Activated CD8-positive, alpha-beta memory T cell treated with anti-CD3 and anti-CD28 coated beads, Interleukin-2, amount 10 ng/mL, durations not matched to agents 7 days and 5 days (primary cell): ENCODE measurements around the gene ZIC1. TPM values are rescaled to one million over a fixed set of nuclear protein-coding genes. Genes with fewer than 3 reads are reported as not detected.

ENCODE experiments used
- ATAC-seq: fragments of 150-1000 bp; cut with Tn5 transposase; one replicate; pipeline ENCODE4 v1.10.0; 2021; ENCODE audit warnings: moderate library complexity
- CTCF ChIA-PET: fragments of 350-600 bp; sonication (Branson Sonifier 250); formaldehyde crosslinking; loops from one replicate; lab custom pipeline; 2021; ENCODE audit warnings: antibody characterized with exemption; lab: Charles Lee
- DNase-seq: peaks from one replicate; pipeline ENCODE4 v3.0.0-alpha.2; 2020
- H3K27ac Mint-ChIP-seq: one replicate; pipeline ENCODE4 v1.8.0; 2021; ENCODE audit warnings: mild to moderate bottlenecking, mixed read lengths
- H3K27me3 Mint-ChIP-seq: one replicate; pipeline ENCODE4 v1.8.0; 2021; ENCODE audit warnings: mixed read lengths
- H3K36me3 Mint-ChIP-seq: one replicate; pipeline ENCODE4 v1.8.0; 2021; ENCODE audit warnings: mild to moderate bottlenecking, mixed read lengths
- H3K4me1 Mint-ChIP-seq: one replicate; pipeline ENCODE4 v1.8.0; 2021; ENCODE audit warnings: mixed read lengths
- H3K4me3 Mint-ChIP-seq: one replicate; pipeline ENCODE4 v1.8.0; 2021; ENCODE audit warnings: mild to moderate bottlenecking, moderate library complexity, mixed read lengths
- H3K9me3 Mint-ChIP-seq: one replicate; pipeline ENCODE4 v1.8.0; 2022; ENCODE audit warnings: low read depth, mixed read lengths
- total RNA-seq, 2 experiments: library from RNA; stranded (reverse); gene quantifications; one replicate each; pipeline ENCODE4 v1.2.3, GENCODE V29; 2021

ZIC1 gene
- total RNA-seq, 2 experiments from 2014 or later, result not detected

DNA sequence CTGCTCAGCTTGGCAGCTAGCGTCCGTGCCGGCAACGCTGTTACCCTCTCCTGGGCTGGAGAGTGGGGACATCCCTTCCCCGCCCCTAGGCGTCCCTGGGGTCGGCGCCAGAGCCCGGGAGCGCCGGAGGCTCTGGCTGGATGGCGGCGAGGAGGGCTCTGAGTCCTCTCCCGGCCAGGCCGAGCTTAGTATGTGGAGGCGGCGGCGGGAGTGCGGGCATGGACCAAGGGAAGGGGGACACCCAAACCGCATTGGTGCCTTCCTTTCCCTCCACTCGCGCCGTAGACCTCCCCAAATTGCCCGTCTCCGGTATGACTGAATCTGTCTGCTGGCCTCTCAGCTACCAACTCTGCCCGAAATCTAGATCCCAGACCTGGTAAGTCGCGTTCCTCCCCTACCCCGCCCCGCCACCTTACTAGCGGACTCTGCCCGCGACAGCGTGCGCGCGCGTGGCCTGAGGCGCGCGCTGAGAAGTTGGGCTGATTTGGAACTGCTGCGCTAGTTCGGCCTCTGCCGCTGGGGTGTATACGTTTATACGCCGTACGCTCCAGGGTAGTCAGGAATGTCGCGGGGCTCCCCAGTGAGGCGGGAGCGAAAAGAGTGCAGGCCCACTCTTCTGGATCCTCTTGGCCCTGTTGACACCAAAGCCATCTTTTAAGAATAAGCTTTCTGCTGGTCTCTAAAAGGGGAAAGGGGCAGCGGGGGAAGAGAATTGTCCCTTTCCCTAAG, 12.2 kb downstream of the ZIC1 start:
- DNase-seq (no peak), ATAC-seq (no peak)
- peaks cover 2% of the 10 kb centered on the region for H3K4me1 Mint-ChIP-seq
- peak overlapping the region; percentile 19 for H3K27ac Mint-ChIP-seq
- CTCF ChIA-PET, result interaction anchor here (1.4 kb wide), 1 partner anchor 9 kb away, joined by 3 read pairs; no protein-coding TSS in a partner anchor
- no peaks in the 10 kb centered on the region for H3K9me3 Mint-ChIP-seq
- peaks cover 80% of the 10 kb centered on the region for H3K27me3 Mint-ChIP-seq
- H3K4me3 Mint-ChIP-seq, result no peak overlapping the region
- H3K36me3 Mint-ChIP-seq, result peaks cover 3% of the 10 kb centered on the region

DNA sequence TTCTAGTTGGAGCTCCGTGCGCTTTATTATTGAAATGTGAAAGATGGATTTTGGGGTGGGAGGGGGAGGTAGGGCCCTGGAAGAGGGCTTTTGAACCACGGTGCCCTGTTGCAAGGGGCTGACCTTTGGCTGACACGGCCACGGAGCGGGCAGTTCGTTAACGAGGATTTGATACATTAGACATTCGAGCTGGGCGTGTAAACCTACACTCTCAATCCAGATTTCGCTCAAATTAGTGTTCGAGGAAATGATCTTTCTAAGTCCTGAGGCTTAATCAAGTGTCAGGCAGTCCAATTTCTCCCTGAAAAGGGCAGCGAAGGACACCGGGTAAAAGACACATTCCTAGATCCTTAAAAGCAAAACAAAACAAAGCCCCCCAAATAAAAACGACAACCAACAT, 13.0 kb downstream of the ZIC1 start:
- no peaks in the 10 kb centered on the region for H3K9me3 Mint-ChIP-seq
- no peak overlapping the region for H3K4me3 Mint-ChIP-seq
- peak overlapping the region; percentile 36 for H3K27ac Mint-ChIP-seq
- peaks cover 2% of the 10 kb centered on the region for H3K4me1 Mint-ChIP-seq
- DNase-seq (no peak), ATAC-seq (no peak)
- CTCF ChIA-PET, result interaction anchor here (1.4 kb wide), 1 partner anchor 10 kb away, joined by 3 read pairs; no protein-coding TSS in a partner anchor
- peaks cover 73% of the 10 kb centered on the region for H3K27me3 Mint-ChIP-seq
- peaks cover 3% of the 10 kb centered on the region for H3K36me3 Mint-ChIP-seq

DNA sequence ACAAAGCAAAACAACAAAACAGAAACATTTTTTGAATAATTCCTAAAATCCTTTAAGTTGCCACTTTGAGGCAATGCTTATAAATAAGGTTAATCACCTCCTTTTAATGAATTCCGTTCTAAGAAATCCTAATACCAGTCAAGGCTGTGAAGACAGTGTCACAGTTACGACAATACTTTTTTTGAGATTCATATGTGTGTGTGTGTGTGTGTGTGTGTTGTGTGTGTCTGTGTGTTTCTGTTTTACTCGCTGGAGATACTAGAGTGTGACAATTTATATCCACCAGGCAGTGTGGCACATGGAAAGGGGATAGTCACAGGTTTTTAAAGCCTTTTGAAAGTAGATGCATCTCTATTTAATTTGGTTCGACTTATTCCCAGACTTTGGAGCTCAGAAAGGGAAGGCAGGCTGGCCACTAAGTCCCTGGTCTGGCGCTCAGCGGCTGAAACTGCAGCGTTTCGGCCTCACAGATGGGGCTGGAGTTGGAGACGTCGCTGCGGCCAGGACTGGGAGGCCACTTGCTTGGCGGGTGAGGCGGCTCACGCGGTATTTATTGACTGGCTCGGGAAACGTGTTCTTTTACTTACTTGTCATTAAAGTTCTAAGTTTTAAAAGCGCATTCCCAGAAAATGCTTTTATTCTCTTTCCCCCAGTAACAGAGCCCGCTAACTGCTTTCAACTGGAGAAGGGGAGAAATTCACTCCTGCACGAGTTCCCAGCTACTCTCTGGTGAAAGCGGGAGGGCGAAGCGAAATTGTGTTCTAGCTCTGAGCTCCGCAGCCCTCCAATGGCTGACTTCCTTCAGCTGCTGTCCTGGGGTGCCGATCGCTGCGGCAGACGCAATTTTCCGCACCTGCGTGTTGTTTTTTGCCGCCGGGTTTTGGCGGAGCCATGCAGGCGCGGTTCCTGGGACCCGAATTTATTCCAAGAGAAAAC, 13.7 kb downstream of the ZIC1 start:
- Mint-ChIP-seq H3K9me3 (no peaks in the 10 kb centered on the region), H3K4me1 (peaks cover 2% of the 10 kb centered on the region), H3K4me3 (no peak overlapping the region), H3K27me3 (peaks cover 68% of the 10 kb centered on the region), H3K27ac (peak overlapping the region; percentile 36), H3K36me3 (peaks cover 3% of the 10 kb centered on the region)
- no peak for ATAC-seq
- CTCF ChIA-PET, result interaction anchor here (1.4 kb wide), 1 partner anchor 10 kb away, joined by 3 read pairs; no protein-coding TSS in a partner anchor
- no peak for DNase-seq

DNA sequence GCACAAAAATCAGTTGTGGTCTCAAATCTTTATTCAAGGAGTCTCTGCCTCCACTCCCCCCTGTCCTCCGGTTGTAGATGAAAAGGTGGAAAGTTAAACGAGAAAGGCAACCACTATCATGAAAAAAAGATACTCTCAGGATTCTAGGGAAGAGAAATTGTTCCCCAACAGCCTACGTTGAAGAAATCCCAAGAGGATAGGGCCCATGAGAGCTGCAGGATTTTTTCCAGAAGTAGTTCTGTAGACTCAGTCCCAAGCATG, 14.3 kb downstream of the ZIC1 start:
- DNase-seq (no peak), ATAC-seq (no peak)
- Mint-ChIP-seq H3K36me3 (peaks cover 3% of the 10 kb centered on the region), H3K4me1 (peaks cover 2% of the 10 kb centered on the region), H3K27me3 (peaks cover 62% of the 10 kb centered on the region), H3K27ac (no peak overlapping the region), H3K4me3 (no peak overlapping the region), H3K9me3 (no peaks in the 10 kb centered on the region)
- CTCF ChIA-PET, result no interaction called here

DNA sequence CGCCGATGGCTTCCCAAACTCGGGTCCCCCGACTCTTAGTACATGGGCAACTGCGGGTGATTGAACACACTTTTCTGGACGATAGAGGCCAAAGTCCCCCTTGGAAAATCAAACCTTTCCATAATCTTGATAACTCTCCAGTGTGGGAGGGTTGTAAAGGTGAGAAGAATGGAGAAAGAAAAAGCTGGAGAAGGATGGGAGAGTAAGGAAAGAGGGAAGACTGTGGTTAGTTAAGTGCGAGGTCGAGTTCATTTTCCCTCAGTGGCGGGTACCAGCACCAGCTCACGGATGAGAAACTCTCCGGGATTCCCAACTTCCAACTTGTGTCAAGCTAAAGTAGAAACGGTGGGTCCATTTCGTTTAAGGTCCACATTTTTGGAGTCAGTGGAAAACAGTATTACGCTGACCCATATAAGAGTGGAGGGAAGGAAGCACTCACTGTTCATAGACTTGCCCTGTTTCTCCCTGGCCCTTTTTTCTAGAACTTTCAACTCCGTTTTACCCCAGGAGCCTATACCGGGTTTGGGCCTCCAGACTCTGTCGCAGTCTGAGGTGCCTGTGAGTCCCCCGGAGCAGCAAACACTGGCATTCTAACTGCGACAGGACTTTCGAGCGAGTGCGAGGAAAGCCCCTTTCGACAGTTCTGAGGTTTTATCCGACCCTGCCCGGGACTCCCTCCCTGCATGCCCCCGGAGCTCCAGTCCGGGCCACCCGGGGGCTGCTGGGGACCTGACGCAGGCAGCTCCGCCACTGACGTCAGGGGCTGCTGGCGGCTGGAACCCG, 14.8 kb downstream of the ZIC1 start:
- peaks cover 3% of the 10 kb centered on the region for H3K36me3 Mint-ChIP-seq
- CTCF ChIA-PET, result no interaction called here
- no peak overlapping the region for H3K4me3 Mint-ChIP-seq
- H3K27ac Mint-ChIP-seq, result no peak overlapping the region
- H3K4me1 Mint-ChIP-seq, result no peaks in the 10 kb centered on the region
- H3K27me3 Mint-ChIP-seq, result peaks cover 57% of the 10 kb centered on the region
- H3K9me3 Mint-ChIP-seq, result no peaks in the 10 kb centered on the region
- DNase-seq (no peak), ATAC-seq (no peak)

DNA sequence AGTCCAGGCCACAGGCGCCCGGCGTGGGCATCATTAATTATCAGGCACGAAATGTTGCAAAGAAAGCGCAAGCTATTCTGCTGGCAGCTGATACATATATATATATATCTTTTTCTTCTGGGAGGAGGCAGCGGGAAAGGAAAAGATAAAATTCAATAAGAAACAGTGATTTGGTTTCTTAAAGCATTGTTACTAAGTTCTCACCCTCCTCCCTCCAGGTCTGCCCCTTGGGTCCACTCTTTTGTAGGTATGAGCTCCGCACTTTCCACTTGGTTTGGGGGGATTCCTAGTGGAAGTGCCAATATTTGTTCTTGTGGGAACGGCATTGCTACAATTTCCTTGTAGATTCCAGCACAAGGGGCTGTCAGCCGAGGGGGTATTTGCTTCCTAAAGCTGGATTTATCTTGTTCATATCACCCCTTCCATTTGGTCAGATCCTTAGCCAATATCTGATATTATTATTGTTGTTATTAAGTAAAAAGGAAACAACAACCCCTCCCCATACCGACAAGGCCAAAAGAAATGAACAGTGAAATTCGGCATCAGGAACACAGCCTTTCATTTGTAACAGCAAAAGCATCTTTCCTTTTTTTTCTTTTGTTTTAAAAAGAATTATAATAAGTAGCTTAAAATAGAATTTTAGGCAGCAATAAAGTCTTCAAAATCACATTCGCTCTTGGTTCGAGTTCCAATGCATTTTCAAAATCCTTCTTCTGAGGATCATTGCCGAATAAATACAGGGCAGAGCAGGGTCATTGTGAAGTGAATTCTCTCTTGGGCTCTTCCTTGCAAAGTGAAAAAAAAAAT, 15.6 kb downstream of the ZIC1 start:
- H3K4me3 Mint-ChIP-seq, result no peak overlapping the region
- H3K4me1 Mint-ChIP-seq, result no peaks in the 10 kb centered on the region
- peaks cover 51% of the 10 kb centered on the region for H3K27me3 Mint-ChIP-seq

DNA sequence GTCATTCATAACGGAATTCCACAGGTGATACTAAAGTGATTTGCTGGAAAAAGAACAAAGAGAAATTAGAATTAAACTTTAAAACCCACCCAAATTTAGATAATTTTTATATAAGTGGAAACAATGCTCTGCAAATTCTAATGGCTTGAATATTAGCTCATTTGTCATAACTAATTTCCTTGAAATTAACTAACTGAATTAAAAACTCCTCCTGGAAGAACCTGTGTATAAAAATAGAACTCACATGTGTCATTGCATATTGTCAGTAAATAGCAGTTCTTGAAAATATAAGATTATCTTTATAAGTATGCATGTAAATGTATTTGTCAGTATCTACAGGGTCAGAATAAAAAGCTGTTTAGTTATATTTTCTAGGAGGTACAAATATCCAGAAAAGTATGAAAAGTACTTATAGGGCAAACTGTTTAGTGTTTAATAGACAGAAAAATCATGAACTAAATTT, 16.3 kb downstream of the ZIC1 start:
- CTCF ChIA-PET, result interaction anchor here (1.2 kb wide), 1 partner anchor 941 kb away, joined by 3 read pairs; no protein-coding TSS in a partner anchor
- H3K36me3 Mint-ChIP-seq, result no peaks in the 10 kb centered on the region
- H3K9me3 Mint-ChIP-seq, result no peaks in the 10 kb centered on the region
- H3K4me1 Mint-ChIP-seq, result no peaks in the 10 kb centered on the region
- H3K27ac Mint-ChIP-seq, result no peak overlapping the region
- no peak overlapping the region for H3K4me3 Mint-ChIP-seq
- H3K27me3 Mint-ChIP-seq, result peaks cover 44% of the 10 kb centered on the region
- DNase-seq (no peak), ATAC-seq (no peak)

More for the DNA sequence above, 15.6 kb downstream of the ZIC1 start:
- Mint-ChIP-seq H3K9me3 (no peaks in the 10 kb centered on the region), H3K36me3 (no peaks in the 10 kb centered on the region), H3K27ac (no peak overlapping the region)
- CTCF ChIA-PET, result interaction anchor here (1.2 kb wide), 1 partner anchor 942 kb away, joined by 3 read pairs; no protein-coding TSS in a partner anchor
- ATAC-seq (no peak), DNase-seq (no peak)

DNA sequence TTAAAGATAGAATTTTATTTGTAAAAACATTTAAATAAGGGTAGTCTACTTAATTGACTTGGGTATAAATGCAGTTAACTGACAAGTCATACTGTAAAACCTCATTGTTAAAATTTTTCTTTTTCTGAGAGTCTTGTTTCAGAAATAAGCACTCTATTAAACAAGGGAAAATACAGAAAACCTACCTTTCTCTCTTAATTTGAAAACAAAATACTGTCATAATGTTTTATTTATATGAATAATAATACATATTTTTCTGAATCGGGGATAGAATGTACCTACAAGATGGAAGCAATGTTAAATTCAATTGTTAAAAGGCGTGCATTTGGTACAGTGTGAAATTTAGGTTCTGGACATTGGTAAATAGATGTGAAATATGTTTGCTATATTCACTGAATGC, 17.8 kb downstream of the ZIC1 start:
- no peak for DNase-seq
- Mint-ChIP-seq H3K27ac (no peak overlapping the region), H3K4me1 (no peaks in the 10 kb centered on the region), H3K9me3 (no peaks in the 10 kb centered on the region), H3K36me3 (no peaks in the 10 kb centered on the region), H3K27me3 (peaks cover 31% of the 10 kb centered on the region), H3K4me3 (no peak overlapping the region)
- ATAC-seq, result no peak
- CTCF ChIA-PET, result no interaction called here

DNA sequence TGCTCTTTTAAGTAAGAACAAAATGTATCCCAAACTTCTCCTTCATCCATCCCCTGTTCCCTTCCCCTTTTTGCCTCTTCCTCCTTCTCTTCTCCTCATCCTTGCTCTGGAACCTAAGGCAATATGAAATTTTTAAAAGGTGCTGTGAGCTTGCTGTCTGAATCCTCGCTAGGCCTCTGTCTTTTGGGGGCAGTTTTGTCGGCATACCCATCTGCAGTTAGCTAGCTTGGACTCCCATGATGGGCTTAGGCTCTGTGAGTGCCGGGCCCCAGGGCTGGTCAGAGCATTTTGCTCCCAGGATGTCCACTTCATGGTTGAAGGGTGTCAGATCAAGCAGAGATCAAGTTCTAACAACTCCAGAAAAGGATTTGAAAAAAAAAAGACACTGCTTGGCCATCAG, 18.6 kb downstream of the ZIC1 start:
- CTCF ChIA-PET, result no interaction called here

DNA sequence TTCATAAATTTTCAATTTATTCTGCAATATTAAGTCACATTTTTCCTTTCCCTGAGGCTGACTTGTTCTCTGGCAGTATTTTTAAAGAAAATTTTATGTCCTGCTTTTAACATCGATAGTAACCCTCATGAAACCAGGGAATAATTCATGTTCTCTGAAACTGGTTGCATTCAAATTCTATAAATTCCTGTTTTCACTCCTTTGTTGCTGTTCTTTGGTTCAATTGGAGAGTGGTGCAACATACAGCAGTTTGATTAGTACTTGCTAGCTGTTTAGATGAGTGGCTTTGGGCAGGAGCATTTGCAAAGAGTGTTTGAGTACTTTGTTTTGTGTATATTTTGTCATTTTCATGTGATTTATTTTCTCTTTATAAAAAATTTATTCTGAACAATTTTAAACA, 19.2 kb downstream of the ZIC1 start:
- no peak overlapping the region for H3K4me3 Mint-ChIP-seq
- peaks cover 17% of the 10 kb centered on the region for H3K27me3 Mint-ChIP-seq
- no peak overlapping the region for H3K27ac Mint-ChIP-seq
- H3K9me3 Mint-ChIP-seq, result no peaks in the 10 kb centered on the region
- no peaks in the 10 kb centered on the region for H3K4me1 Mint-ChIP-seq
- CTCF ChIA-PET, result no interaction called here
- DNase-seq (no peak), ATAC-seq (no peak)
- H3K36me3 Mint-ChIP-seq, result no peaks in the 10 kb centered on the region

More for the DNA sequence above, 18.6 kb downstream of the ZIC1 start:
- Mint-ChIP-seq H3K9me3 (no peaks in the 10 kb centered on the region), H3K27me3 (peaks cover 23% of the 10 kb centered on the region), H3K27ac (no peak overlapping the region), H3K4me3 (no peak overlapping the region), H3K4me1 (no peaks in the 10 kb centered on the region), H3K36me3 (no peaks in the 10 kb centered on the region)
- DNase-seq, result no peak
- no peak for ATAC-seq

DNA sequence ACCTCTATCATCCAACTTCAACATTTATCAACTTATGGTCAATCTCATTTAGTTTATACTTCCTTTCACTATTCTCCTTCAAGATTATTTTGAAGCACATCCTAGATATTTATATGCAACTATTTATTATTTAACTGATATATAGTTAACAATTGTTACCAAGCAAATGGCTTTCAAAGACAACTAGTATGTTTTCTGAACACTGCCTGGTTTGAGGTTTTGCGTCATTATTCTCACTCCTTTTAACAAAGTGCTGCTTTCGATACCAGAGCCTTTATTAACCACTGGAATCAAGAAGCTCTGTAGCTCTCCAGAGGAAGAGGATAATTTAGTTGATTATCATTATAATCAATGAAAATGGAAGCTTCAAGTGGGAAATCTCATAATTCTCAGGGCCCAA, 19.6 kb downstream of the ZIC1 start:
- Mint-ChIP-seq H3K27me3 (peaks cover 13% of the 10 kb centered on the region), H3K36me3 (no peaks in the 10 kb centered on the region), H3K9me3 (no peaks in the 10 kb centered on the region), H3K27ac (no peak overlapping the region), H3K4me1 (no peaks in the 10 kb centered on the region), H3K4me3 (no peak overlapping the region)
- ATAC-seq, result no peak
- no peak for DNase-seq
- CTCF ChIA-PET, result no interaction called here

DNA sequence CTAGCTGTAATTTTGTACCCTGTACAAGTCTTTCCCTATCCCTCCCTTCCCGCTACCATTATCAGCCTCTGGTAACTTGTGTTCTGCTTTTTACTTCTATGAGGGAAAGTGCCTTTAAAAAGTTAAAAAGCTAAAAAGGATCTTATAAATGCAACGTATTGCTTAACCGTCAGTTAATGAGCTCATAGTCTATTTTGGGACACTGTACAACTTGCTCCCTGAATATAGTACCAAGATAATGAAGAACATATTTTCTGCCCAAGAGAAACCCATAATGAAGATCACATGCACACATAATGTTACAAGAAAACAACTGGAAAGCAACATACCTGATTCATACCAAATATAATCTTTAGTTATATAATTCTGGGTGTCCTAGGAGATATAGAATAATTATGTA, 22.6 kb downstream of the ZIC1 start:
- Mint-ChIP-seq H3K27ac (no peak overlapping the region), H3K4me1 (no peaks in the 10 kb centered on the region), H3K9me3 (no peaks in the 10 kb centered on the region), H3K27me3 (peaks cover 2% of the 10 kb centered on the region), H3K4me3 (no peak overlapping the region), H3K36me3 (no peaks in the 10 kb centered on the region)
- CTCF ChIA-PET, result interaction anchor here (1.1 kb wide), 1 partner anchor 15 kb away, joined by 3 read pairs; no protein-coding TSS in a partner anchor
- ATAC-seq, result no peak
- DNase-seq, result no peak
